Endothelial cell of umbilical vein (primary cell): ENCODE results near the gene CADPS.

ENCODE experiments used
- CTCF ChIP-seq, 2 donors: IDR thresholded peaks; 1 replicate in 1 of 2; 2 replicates in 1 of 2; pipeline ENCODE4 v1.5.1; 2011; ENCODE audit warnings: low read length in 2 of 2, mild to moderate bottlenecking in 2 of 2, moderate library complexity in 2 of 2, control low read depth in 1 of 2, inconsistent platforms in 1 of 2, low read depth in 1 of 2; ENCODE audit not compliant: insufficient read depth in 1 of 2; ENCODE audit errors: extremely low read depth in 1 of 2
- EZH2 ChIP-seq: IDR thresholded peaks from 2 replicates; pipeline ENCODE4 v1.6.1; 2012; ENCODE audit warnings: borderline replicate concordance, low read depth, mild to moderate bottlenecking, moderate library complexity, low read length, inconsistent platforms; ENCODE audit not compliant: severe bottlenecking
- FOS ChIP-seq: IDR thresholded peaks from 2 replicates; pipeline ENCODE4 v1.6.1; 2011; ENCODE audit warnings: mild to moderate bottlenecking, low read length, moderate library complexity, borderline replicate concordance; ENCODE audit not compliant: insufficient read depth
- GATA2 ChIP-seq: IDR thresholded peaks from 2 replicates; pipeline ENCODE4 v1.7.0; 2011; ENCODE audit warnings: low read depth, mild to moderate bottlenecking, moderate library complexity, mixed read lengths, low read length; ENCODE audit not compliant: insufficient read length, insufficient read depth
- JUN ChIP-seq: IDR thresholded peaks from 2 replicates; pipeline ENCODE4 v1.6.1; 2011; ENCODE audit warnings: borderline replicate concordance, low read depth; ENCODE audit not compliant: insufficient read length, insufficient read depth
- MAX ChIP-seq: IDR thresholded peaks from 2 replicates; pipeline ENCODE4 v1.6.1; 2011; ENCODE audit not compliant: insufficient read depth, insufficient read length
- MYC ChIP-seq: IDR thresholded peaks from one replicate; pipeline ENCODE4 v1.6.1; 2011; ENCODE audit warnings: mild to moderate bottlenecking, low read depth, low read length
- POLR2A ChIP-seq: IDR thresholded peaks from 2 replicates; pipeline ENCODE4 v1.6.1; 2012; ENCODE audit warnings: low read depth, mild to moderate bottlenecking, control low read depth, low read length
- POLR2AphosphoS5 ChIP-seq: IDR thresholded peaks from 2 replicates; pipeline ENCODE4 v1.6.1; 2012; ENCODE audit warnings: low read depth, mild to moderate bottlenecking, control low read depth, low read length, moderate library complexity; ENCODE audit not compliant: insufficient read depth

- TF ChIP-seq POLR2AphosphoS5: no peak
- no peak for TF ChIP-seq CTCF (IDR thresholded peaks at IDR 0.05; ENCODE audit: extremely low read depth in 1 of 2, insufficient read depth in 1 of 2, low read depth in 1 of 2, low read length in 2 of 2)
- TF ChIP-seq MYC: no peak
- no peak for TF ChIP-seq EZH2
- no peak for TF ChIP-seq POLR2A
- TF ChIP-seq JUN: no peak
- no peak for TF ChIP-seq GATA2
- no peak for TF ChIP-seq MAX
- TF ChIP-seq FOS: no peak
Measured at GRCh38 chr3:62439978-62440377, 435.2 kb downstream of the CADPS start.
